ENCODE results near the gene CAP2.

GRCh38 chr6:17395112-17395511 is 1.7 kb downstream of the CAP2 start:
- TF ChIP-seq CTCF (conservative IDR thresholded peaks at IDR 0.05 in 1 of 2, IDR thresholded peaks at IDR 0.05 in 1 of 2; ENCODE audit: low read depth in 1 of 2, low read length in 2 of 2) (no peak), EZH2 (IDR thresholded peaks at IDR 0.05; ENCODE audit: low read length, missing control alignments) (no peak)
